Raji (cell line): ENCODE measurements around the gene CTNNBL1.

ENCODE experiments used
- POLR2A ChIP-seq: IDR thresholded peaks from 2 replicates; pipeline ENCODE4 v1.6.1; 2011; ENCODE audit warnings: low read depth, low read length, control low read depth; ENCODE audit not compliant: insufficient read depth

Gene CTNNBL1

DNA sequence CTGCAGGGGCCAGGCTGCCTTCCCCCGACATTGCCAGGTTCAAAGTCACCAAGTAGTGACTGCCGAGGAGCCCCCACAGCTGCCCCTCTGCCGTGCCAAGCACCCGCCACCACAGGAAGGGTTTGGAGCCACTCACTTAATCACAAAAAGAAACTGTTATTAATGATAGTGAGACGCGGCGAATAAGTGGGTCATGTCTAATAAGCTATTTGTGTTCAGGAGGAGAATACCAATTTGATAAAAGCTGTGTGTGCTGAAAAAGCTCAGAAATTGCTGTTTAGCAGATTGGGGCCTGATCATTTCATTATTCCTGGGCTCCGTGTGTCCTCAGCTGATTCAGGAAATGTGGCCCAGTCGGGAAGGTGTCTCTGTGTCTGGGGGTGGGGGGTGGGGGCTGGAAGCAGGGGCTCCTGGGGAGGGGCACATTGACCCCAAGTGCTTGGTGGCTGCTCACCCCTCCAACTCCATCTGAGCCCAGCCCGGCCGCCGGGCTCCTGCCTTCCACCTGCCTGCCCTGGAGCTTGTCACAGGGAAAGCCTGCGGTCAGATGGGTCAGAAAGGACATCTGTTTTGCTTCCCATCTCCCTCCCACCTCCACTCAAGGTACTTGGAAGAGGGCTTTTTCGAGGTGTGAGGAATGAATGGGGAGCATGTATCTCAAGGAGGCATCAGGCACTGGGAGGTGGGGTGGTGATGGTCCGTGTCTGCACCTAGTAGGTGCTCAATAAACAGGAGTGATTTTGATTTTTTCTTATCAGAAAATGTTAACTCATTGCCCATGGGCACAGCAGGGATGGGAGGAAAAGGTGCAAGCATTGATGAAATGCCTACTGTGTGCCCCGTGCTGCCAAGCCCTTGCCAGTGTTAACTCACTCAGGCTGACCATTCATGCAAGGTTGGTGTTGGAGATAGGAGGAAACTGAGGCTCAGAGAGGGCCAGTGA, 212.1 kb downstream of the CTNNBL1 start:
- no peak for TF ChIP-seq POLR2A

DNA sequence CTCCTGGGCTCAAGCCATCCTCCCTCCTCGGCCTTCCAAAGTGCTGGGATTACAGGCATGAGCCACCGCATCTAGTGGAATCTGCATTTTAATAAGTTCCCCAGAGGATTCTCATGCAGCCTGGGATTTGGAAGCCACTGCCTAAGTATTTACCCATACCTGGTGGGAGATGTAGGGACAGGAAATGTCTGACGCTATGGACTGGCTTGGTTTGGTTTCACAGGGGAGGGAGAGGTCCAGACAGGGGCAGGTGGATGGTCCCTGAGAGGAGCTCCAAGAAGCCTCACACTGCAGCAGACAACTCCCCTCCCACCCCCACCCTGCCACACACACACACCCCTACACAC, 213.5 kb downstream of the CTNNBL1 start:
- no peak for TF ChIP-seq POLR2A

DNA sequence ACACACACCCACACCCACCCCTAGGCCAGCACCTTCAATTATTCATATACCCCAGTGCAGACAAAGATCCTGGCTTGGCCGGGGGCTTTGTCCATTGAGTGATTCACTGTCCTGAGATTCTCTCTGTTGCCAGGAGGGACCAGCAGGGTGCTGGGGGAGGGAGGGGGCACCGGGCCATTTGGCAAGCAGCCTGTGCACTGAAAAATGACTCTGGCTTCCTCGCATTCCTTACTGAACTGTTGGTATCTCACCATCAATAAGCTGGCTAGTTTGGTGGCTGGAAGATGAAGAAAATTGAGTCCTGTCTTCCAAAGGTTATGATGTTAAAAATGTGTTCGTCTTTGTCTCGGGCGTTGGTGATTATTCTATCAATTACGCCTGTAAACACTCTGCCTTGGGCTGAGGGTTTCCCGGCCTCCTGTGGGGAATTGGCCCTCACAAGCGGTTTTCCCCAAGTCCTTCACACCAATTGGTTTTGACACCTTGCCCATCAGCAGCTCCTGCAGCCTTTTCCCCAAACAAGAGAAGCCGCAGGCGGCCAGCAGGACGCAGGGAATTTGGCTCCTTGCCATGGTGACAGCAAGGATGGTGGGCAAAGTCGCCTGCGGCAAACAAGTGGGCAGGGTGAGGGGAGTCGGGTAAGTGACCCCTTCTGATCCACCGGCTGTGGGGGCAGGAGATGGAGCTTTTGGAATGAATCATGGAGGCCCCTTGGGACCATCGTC, 214.0 kb downstream of the CTNNBL1 start:
- TF ChIP-seq POLR2A = no peak

DNA sequence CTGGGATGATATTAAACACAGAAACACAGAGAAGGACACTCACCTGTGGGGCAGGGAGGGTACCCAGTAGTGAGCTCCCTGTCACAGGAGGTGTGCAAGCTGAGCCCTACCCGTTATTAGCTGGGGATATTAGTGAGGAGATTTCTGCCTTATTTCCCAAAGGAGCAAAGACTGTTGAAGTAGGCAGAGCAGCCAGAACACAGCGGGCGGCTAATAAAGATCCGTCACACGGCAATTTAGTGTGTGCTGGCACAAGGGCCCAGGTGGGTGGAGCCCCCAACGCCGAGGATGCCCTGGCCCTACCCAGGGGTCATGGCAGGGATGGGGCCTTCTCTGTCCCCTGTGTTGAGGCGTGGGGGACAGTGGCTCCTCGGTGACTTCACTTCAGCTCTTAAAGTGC, 217.4 kb downstream of the CTNNBL1 start:
- TF ChIP-seq POLR2A = no peak

DNA sequence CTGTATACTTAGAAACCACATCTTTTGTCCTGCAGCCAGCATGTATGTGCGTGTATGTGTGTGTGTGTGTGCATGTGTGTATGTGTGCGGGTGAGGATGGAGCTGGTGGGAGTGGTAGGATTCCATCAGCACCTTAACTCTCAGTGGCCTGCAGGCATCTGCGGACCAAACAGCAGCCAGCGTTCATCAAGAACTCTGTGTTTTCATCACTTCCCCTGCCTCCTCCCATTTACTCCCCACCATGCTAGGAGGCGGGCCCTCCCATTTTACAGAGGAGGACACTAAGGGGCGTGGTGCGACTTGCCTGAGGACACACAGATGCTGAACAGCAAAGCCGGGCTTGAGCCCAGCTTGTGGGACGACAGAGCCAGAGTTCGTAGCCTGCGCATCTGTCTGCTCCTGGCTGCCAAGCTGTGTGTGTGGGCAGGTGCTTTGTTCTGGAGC, 218.0 kb downstream of the CTNNBL1 start:
- no peak for TF ChIP-seq POLR2A

DNA sequence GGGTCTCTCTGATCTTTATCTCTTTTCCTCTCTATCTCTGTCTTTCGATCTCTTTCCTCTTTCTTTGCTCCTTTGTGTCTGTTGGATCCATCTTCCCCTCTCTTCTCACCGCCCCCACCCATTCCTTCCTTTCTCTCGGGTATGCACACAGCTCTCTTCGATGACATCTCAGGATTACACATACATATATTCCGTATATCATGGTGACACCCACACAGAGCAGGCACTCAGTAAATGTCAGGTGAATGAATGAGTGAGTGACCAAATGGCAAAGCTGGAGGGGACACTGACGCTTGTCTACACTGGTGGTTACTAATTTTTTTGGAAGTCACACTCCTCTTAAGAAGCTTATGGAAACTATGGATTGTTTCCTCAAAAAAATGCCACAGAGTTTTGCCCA, 219.0 kb downstream of the CTNNBL1 start:
- no peak for TF ChIP-seq POLR2A

DNA sequence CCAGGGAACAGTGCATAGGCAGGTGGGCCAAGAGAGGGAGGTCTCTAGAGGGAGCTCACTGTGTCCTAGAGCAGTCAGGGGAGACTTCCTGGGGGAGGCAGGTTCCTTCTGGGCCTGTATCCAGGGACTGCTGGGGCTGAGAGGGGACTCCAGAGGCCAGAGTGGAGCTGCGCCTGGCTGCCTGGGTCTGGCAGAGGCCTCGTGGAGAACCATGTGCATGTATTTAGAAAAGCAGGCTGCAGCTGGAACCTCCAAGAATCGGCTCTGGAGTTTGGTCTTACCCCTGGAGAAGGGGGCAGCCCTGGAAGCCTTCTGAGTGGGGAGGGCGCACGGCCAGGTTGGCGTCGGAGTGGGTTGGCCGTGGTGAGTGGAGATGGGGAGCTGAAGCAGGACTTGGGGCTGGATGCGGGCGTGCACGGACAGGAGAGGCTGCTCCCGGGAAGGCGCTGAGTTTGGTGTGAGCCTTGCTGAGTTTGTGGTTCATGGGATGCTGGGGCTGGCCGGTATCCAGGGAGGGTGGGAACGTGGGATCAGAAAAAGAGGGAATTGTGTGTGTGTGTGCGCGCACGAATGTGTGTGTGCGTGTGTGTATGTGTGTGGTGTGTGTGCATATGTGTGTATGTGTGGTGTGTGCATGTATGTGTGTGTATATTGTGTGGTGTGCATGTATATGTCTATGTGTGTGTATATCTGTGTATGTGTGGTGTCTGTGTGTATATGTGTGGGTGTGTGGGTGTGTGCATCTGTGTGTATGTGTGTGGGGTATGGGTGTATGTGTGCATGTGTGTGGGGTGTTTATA, 219.9 kb downstream of the CTNNBL1 start:
- no peak for TF ChIP-seq POLR2A

DNA sequence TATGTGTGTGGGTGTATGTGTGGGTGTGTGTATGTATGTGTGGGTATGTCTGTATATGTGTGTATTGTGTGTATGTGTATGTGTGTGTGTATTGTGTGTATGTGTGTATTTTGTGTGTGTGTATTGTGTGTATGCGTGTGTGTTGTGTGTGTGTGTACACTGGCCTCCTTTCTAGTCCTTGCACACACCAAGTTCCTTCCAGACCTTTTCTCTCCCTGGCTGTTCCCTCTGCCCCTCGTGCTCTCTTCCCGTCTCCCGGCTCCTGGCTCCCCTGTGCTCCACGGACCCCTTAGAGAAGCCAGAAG, 220.5 kb downstream of the CTNNBL1 start:
- no peak for TF ChIP-seq POLR2A

DNA sequence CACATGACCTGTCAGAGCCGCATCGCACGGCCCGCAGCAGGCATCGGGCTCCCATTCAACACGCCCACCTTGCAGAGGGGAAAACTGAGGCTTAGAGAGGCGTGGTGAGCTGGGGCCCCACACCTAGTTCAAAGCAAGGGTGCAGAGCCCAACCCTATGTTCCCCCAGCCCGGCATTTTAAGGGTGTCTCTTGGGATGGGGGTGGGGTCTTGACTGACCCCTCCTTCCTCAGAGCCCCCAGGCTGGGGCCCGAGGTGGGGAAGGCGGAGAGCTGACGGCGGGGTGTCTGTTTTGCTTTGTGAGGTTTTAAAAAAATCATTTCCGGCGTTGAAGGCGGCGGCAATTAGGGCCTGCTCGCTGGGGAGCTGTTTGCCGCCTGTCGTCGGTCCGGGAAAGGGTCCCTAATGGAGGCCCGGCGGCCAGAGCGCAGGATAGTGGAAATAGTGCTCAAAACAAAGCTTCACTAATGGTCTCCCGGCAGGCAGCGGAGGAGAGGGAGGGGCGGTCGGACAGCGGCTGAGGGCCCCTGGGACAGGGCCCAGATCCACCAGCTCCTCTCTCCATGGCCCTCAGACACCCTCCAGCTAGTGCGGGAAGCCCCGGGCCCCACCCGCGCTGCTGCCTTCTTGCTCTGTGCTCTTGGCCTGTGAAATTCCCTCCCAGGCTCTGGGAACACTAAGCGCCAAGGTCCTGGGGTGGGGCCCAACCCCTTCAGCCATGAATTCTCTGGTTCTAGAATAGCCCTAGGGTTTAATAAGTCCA, 221.0 kb downstream of the CTNNBL1 start:
- no peak for TF ChIP-seq POLR2A

DNA sequence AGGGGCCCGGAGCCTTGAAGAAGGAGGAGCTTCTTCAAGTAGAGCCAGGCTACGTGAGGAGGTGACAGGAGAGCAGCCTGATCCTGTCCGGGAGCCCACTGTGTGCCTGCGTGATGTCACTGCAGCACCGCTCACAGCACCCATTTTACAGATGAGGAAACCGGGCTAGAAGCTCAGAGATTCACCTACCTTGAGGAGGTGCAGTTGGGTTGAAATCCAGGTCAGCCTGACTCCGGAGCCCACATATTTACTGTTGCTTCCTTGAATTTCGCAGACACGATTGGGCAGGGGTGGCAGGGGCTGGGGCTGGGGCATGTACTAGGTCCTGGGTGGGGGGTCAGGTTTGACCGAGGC, 221.6 kb downstream of the CTNNBL1 start:
- TF ChIP-seq POLR2A = no peak

DNA sequence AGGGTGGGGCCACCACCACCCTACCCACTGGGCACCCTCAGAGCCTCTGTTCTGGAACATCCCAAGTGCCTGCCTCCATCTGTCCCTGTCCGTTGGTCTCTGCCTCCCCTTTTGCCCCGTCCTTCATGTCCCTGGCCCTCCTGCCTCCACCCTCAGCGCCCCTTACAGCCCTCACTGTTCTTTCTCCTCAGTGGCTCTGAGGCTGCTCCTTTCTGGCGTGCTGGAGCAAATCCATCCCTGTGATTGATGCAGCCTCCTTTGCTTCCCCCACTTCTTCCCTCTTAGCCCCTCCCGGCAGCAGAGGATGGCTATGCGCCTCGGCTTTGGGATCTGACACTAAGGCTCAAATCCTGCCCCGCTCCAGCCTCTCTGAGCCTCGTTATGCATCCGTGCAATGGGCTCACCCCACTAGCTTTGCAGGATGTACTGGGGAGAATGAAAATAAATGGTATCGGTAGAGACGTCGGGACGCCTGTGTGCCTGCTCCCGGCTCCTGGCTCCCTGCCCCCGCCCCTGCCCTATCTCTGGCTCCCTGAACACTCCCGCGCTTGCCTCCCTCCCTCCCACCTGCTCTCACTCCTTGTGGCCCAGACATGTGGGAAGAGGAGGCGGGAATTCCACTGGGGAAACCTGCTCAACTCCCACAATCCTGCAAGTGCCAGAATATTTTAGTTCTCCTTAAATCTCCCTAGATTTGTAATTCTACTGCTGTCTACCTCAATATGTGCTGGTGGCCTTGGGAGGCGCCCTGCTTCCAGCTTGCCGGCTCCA, 222.2 kb downstream of the CTNNBL1 start:
- TF ChIP-seq POLR2A = no peak

DNA sequence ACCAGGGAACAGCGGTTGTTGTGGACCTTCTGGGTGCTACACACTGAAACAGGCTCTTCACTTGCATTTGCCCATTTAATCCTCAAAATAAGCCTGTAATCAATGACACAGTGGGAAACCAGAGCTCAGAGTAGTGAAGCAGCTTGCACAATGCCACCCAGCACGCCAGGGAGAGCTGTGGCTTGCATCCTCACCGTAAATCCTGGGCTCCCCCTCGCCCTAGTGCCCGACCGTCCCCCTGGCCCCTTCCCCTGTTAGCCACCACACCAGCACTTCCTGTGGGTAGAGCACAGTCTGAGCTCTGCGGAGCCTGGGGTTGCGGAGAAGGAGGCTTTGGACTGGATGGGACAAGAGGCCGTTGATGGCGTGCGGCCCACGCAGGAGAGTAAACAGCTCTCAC, 223.6 kb downstream of the CTNNBL1 start:
- TF ChIP-seq POLR2A = no peak

DNA sequence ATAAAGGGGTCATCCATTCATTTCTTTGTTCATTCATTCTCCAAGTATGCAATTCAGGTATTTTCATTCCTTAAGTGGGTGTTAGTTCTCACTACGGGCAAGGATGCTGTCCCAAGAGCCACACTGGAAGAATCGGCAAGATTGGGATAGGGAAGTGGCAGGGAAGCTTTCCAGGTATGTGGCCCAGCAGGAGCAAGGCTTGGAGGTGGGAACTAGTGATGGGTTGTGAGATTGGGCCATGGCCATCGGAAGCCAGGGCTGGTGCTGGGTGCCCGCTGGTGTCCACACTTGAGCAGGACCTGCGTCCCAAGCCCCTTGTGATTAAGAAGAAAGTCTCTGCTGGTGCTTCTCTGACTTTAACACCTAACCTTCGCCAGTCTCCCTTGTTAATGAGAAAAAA, 224.2 kb downstream of the CTNNBL1 start:
- TF ChIP-seq POLR2A = no peak

DNA sequence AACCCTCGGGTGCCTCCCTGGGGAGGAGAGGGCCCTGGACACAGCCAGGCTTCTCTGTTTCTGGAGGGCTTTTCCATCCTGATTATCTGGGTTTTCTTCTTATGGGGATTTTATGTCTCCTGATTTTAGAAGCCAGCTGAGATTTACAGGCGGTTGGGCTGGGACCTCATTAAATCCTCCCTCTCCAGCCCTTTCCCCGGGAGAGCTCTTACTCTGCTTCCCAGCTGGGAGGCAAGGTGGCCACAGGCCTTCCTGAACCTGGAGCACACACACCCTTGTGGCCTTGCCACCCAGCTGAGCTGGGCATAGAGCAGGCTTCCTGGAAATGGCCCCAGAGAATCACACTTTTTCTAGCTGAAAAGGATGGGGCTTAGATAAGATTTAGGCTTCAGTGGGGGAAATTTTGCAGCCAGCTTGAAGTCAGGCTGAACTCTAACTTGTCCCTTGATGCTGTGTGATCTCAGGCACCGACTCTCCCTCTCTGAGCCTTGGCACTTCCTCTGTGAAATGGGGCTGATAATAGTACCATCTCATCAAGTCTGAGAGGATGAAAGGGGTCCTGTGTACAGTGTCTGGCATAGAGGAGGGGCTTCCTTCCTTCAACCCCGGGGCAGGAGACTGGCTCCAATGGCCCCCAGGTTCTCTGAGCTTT, 225.7 kb downstream of the CTNNBL1 start:
- no peak for TF ChIP-seq POLR2A
